ENCODE results near the gene STARD13.

Gene STARD13

DNA sequence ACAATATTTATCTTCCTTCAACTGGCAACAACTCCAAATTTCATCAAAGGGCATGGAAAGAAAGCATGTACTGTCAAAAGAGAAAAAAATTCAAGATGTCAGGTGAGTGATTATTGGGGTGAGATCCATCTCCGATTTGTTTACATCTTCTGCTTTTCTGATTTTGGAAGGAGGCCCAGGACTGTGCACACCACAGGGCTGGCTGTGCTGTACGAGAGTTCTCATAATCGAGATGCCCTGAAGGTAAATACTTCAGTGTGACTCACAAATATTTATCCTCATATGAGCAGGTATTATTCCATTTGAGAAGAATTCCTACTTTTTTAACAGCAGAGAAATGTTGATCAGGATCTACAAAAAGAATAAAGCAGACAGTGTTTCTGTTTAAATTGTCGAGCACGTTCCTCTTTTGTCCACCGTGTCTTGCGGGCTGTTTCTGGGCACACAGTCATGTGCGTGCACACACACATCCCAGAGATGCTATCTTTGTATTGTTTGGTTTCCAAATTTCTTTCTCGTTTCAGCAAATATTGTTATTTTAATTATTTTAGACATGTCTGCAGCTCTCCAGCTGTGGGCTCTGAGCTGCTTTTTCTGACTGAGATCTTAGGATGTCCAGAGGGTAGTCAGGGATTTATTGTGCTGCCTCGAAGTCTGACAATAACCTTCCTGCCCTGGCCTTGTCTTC lies 165.6 kb downstream of the STARD13 start:
- Mint-ChIP-seq H3K36me3 (ENCODE audit: insufficient read depth) (no peaks in the 10 kb centered on the region), H3K4me1 (no peaks in the 10 kb centered on the region), H3K27ac (ENCODE audit: low read depth) (no peak overlapping the region), H3K4me3 (no peak overlapping the region), H3K9me3 (no peaks in the 10 kb centered on the region), H3K27me3 (peaks cover 4% of the 10 kb centered on the region)
- DNase-seq (ENCODE audit: low spot score in 2 of 2) (no peak), ATAC-seq (replicated peaks; ENCODE audit: extremely low read depth, poor library complexity, severe bottlenecking) (no peak)

DNA sequence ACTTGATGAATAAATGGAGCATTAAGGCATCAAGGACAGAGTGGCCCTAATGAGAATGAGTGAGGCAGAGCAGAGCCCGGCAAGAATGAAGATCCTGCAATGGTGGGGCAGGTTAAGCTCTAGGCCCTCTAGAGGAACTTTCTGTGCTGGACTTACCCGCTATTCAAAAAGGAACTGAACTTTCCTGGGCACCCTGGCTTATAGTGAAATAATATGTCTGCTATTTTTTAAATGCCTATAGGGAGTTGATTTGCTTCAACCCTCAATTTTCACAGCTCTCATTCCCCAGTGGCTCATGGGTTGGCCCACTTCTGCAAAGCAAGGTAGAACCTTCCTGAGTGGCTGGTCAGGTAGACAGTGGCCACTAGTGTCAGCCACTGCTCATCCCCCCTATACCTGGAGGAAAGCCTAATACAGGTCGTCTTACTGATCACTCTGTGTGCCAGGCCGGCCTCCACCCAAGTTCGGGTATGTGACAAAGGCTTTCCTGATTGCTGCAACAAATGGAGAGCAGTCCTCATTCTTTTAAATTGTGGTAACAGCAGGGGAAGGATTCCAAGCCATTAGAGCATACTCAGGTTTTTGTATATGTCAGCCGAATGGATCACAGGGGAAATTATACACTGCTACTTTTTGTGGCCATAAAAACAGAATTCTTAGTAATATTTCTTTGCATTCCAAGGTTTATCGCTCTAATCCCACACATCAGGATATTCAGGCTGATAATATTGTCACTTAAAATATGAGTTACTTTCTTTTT lies 166.4 kb downstream of the STARD13 start:
- H3K27me3 Mint-ChIP-seq: peaks cover 9% of the 10 kb centered on the region
- H3K4me3 Mint-ChIP-seq: no peak overlapping the region
- H3K36me3 Mint-ChIP-seq (ENCODE audit: insufficient read depth): no peaks in the 10 kb centered on the region
- no peaks in the 10 kb centered on the region for H3K4me1 Mint-ChIP-seq
- no peak for DNase-seq (ENCODE audit: low spot score in 2 of 2)
- H3K27ac Mint-ChIP-seq (ENCODE audit: low read depth): no peak overlapping the region
- ATAC-seq (replicated peaks; ENCODE audit: extremely low read depth, poor library complexity, severe bottlenecking): no peak
- H3K9me3 Mint-ChIP-seq: no peaks in the 10 kb centered on the region

DNA sequence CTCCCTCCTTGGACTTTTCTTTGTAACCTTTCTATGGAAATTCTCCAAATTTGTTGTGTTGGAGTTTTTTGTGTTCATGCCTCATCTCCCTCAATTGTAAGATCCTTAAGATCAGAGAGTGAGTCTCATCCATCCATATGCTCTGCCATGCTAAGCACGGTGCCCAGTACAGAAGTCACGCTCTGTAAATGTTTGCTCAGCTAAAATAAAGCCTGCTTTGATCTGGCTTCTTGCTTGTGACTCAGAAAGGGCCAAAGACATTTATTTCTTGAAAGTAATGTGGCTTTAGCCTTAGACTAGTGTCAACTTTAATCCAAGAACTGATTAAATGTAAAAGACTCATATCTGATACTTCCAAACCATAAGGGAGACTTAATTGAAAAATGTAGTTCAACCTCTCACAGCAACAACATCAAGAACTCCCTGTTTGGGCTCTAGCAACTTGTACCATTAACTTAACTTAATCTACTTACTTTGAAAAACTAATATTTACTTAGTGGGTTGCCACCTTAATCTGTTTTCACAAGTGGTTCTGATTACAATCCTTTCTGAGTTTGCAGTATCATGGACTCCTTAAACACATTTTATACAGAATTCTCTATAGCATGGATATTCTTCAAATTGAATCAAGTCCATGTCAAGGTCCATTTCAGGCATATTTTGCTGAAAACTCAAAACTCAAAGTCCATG lies 169.1 kb downstream of the STARD13 start:
- ATAC-seq (replicated peaks; ENCODE audit: extremely low read depth, poor library complexity, severe bottlenecking) (no peak), DNase-seq (ENCODE audit: low spot score in 2 of 2) (no peak)
- H3K4me1 Mint-ChIP-seq: no peaks in the 10 kb centered on the region
- no peak overlapping the region for H3K27ac Mint-ChIP-seq (ENCODE audit: low read depth)
- H3K27me3 Mint-ChIP-seq: peaks cover 9% of the 10 kb centered on the region
- H3K9me3 Mint-ChIP-seq: no peaks in the 10 kb centered on the region
- H3K4me3 Mint-ChIP-seq: no peak overlapping the region
- no peaks in the 10 kb centered on the region for H3K36me3 Mint-ChIP-seq (ENCODE audit: insufficient read depth)

DNA sequence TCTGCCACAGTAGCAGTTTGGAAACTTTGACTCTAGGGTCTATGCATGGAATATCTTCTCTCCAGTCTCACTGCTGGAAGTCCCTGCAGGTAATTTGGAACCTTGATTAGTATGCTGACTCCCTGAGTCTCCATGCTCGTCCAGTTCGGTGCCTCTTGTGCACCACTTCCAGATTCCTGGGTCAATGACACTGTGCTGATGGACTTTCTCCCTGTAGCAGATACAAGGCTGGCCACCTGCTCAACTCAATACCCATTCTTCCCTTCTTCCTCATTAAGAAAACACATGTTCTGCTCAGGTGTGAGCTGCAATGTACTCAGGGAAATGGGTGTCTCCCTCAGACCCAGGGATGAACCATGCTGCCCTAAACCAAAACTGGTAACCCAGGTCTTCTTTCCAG lies 170.3 kb downstream of the STARD13 start:
- no peak overlapping the region for H3K27ac Mint-ChIP-seq (ENCODE audit: low read depth)
- no peaks in the 10 kb centered on the region for H3K4me1 Mint-ChIP-seq
- H3K27me3 Mint-ChIP-seq: peaks cover 9% of the 10 kb centered on the region

DNA sequence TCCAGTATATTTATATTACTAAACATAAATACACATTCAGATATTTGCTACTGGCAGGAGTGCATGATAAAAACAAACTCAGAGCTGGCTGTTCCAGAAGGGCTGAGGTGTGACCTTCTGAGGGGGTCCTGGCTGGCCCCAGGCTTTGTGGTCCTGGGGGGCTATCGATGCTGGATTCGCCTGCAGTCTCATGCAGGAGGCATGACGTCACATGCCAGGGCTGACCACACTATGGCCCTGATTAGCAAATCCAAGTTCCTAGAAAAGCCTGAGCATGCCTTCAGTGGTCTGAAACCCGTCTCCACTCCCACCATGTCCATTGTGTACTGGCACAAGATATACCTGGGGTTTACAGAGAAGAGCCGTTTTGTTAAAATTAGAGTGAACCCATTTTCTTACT lies 171.4 kb downstream of the STARD13 start:
- DNase-seq (ENCODE audit: low spot score in 2 of 2): no peak
- H3K4me3 Mint-ChIP-seq: no peak overlapping the region
- H3K9me3 Mint-ChIP-seq: no peaks in the 10 kb centered on the region
- no peaks in the 10 kb centered on the region for H3K4me1 Mint-ChIP-seq
- no peak overlapping the region for H3K27ac Mint-ChIP-seq (ENCODE audit: low read depth)
- H3K36me3 Mint-ChIP-seq (ENCODE audit: insufficient read depth): no peaks in the 10 kb centered on the region
- peaks cover 9% of the 10 kb centered on the region for H3K27me3 Mint-ChIP-seq
- no peak for ATAC-seq (replicated peaks; ENCODE audit: extremely low read depth, poor library complexity, severe bottlenecking)

More for the DNA sequence above, 170.3 kb downstream of the STARD13 start:
- no peak for DNase-seq (ENCODE audit: low spot score in 2 of 2)
- Mint-ChIP-seq H3K9me3 (no peaks in the 10 kb centered on the region), H3K36me3 (ENCODE audit: insufficient read depth) (no peaks in the 10 kb centered on the region), H3K4me3 (no peak overlapping the region)
- ATAC-seq (replicated peaks; ENCODE audit: extremely low read depth, poor library complexity, severe bottlenecking): no peak

DNA sequence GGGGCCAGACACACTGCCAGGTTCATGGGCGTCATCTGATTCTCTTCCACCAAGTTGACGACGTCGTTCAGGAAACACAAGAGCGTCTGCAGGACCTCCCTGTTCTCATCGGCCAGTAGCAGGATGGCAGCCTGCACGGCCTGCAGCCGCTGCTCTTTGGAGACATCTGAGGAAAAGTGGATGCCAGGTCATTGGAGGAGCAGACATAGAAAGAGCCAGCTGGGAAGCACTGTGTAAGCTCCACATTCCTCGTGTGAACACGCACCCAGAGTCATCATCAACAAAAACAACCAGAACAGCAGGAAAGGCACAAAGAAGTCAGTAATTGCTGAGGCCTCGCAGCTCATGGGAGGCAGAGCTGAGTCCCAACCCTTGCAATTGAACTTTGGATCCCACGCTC lies 172.8 kb downstream of the STARD13 start:
- Mint-ChIP-seq H3K27ac (ENCODE audit: low read depth) (no peak overlapping the region), H3K4me1 (no peaks in the 10 kb centered on the region), H3K9me3 (no peaks in the 10 kb centered on the region), H3K27me3 (peaks cover 20% of the 10 kb centered on the region), H3K36me3 (ENCODE audit: insufficient read depth) (no peaks in the 10 kb centered on the region), H3K4me3 (no peak overlapping the region)
- DNase-seq (ENCODE audit: low spot score in 2 of 2): no peak
- no peak for ATAC-seq (replicated peaks; ENCODE audit: extremely low read depth, poor library complexity, severe bottlenecking)

DNA sequence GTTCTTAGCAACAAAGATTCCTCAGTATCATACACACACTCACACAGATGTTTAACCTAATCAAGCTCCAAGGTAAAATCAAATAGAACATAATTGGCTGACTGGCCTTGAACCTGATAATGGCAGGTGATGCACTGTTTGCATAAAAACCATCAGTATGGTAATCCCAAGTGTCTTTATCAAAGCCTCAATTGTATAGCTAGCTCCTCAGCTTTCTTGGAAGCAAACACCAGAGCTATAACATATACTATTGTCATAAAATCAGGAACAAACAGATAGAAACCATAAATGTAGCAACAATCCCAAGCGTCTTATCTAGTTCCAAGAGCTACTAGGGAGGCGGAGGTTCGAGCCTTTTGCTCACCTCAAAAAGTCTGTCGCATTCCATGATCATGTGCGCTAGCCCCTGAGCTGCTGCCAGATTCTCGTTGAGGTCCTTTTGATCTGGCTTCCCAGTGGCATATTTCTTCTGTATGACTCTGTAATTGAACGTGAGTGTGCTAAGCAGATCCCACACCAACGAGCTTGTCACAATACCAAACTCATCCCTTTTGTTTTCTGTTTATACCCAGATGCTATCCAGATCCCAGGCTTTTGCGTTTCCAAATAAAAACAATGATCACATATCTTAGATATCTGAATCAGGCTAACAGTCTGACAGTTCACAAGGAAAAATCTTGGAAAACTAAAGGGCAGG lies 174.0 kb downstream of the STARD13 start:
- H3K4me3 Mint-ChIP-seq: no peak overlapping the region
- no peak overlapping the region for H3K27ac Mint-ChIP-seq (ENCODE audit: low read depth)
- H3K9me3 Mint-ChIP-seq: no peaks in the 10 kb centered on the region
- no peak for ATAC-seq (replicated peaks; ENCODE audit: extremely low read depth, poor library complexity, severe bottlenecking)
- no peak for DNase-seq (ENCODE audit: low spot score in 2 of 2)
- peaks cover 21% of the 10 kb centered on the region for H3K27me3 Mint-ChIP-seq
- no peaks in the 10 kb centered on the region for H3K4me1 Mint-ChIP-seq
- no peaks in the 10 kb centered on the region for H3K36me3 Mint-ChIP-seq (ENCODE audit: insufficient read depth)

DNA sequence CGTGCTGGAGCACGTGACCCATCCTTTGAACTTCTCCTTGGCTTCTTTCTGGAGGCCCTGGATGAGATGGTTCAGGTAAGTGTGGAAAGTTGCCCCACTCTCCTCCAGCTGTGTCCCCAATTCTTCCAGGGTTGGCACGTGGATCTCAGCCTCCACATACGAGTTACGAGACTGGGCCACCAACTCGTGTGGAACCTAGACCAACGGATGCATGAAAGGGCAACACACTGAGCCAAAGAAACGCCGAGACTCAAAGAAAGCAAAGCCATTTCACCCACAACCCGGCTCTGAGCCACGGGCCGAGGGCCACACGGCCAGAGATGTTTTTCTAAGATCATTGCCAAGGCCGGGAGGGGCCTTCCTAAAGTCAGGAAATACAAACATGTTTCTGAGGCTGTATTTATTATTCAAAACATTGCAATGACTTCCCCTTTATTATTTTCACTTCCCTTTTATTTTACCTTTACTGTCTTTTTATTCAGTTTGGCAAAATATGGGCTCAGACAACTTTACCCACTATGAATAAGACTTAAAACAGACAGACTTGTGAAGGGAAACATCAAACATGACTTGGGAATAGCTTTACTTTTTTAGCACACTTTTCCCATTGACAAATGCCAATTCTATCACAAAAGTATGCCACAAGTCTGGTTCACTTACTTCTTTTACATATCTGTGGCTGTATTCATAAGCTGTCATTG lies 174.7 kb downstream of the STARD13 start:
- Mint-ChIP-seq H3K36me3 (ENCODE audit: insufficient read depth) (no peaks in the 10 kb centered on the region), H3K4me1 (no peaks in the 10 kb centered on the region), H3K4me3 (no peak overlapping the region), H3K9me3 (no peaks in the 10 kb centered on the region), H3K27me3 (peaks cover 23% of the 10 kb centered on the region), H3K27ac (ENCODE audit: low read depth) (no peak overlapping the region)
- DNase-seq (ENCODE audit: low spot score in 2 of 2): no peak
- ATAC-seq (replicated peaks; ENCODE audit: extremely low read depth, poor library complexity, severe bottlenecking): no peak

DNA sequence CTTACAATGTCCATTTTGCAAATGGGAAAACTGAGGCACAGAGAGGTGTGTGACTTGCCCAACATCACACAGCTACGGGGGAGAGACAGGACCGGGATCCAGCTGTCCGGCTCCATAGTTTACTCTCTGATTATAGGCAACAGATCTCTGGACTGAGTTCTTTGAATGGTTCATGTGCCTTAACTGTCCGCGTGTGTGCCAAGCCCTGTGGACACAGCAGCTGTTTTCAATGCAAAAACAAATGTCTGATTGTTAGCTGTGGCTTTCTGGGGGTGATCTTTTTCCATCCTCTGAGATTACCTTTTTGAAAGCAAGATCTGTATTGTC lies 175.2 kb downstream of the STARD13 start:
- Mint-ChIP-seq H3K4me1 (no peaks in the 10 kb centered on the region), H3K27ac (ENCODE audit: low read depth) (no peak overlapping the region), H3K36me3 (ENCODE audit: insufficient read depth) (no peaks in the 10 kb centered on the region), H3K9me3 (no peaks in the 10 kb centered on the region), H3K4me3 (no peak overlapping the region), H3K27me3 (peaks cover 28% of the 10 kb centered on the region)
- DNase-seq (ENCODE audit: low spot score in 2 of 2): no peak
- no peak for ATAC-seq (replicated peaks; ENCODE audit: extremely low read depth, poor library complexity, severe bottlenecking)

DNA sequence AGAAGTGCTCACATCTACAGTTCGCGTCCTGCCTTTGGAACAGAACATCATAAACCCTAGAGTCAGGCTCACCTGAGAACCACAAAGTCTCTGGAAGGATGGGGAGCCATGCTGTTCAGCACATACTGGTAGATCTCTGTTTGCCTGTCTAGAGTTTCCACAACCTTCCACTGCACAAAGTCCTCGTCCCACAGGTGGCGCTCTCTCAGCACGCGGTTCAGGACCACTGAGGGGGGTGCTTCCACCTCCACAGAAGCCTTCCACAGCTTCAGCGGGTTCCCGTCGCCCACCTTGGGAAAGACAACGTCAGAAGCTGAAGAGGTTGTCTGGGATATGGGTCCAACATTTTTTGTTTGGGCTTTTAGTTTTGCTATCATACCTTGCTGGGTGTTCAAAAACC lies 175.8 kb downstream of the STARD13 start:
- DNase-seq (ENCODE audit: low spot score in 2 of 2) (no peak), ATAC-seq (replicated peaks; ENCODE audit: extremely low read depth, poor library complexity, severe bottlenecking) (no peak)
- Mint-ChIP-seq H3K36me3 (ENCODE audit: insufficient read depth) (no peaks in the 10 kb centered on the region), H3K27me3 (peaks cover 27% of the 10 kb centered on the region), H3K27ac (ENCODE audit: low read depth) (no peak overlapping the region), H3K9me3 (no peaks in the 10 kb centered on the region), H3K4me1 (no peaks in the 10 kb centered on the region), H3K4me3 (no peak overlapping the region)

DNA sequence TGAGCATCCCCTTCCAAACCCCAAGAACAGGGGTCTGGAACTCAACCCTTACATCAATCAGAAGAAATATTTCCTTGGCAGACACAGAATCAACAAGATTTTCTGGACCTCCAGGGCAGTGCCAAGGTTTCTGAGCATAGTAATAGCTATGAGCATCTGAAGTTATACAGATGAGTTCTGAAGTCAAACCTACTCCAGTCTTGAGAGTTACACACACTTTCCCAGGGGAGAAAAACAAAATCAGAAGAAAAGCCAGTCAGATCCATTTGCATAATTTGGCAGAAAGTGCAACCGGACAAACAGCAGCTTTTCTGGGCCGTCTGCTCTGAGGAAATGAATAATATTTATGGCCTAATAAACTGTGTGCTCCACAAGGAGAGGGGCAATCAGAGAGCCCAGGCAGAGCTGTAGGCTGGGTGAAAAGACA lies 176.3 kb downstream of the STARD13 start:
- Mint-ChIP-seq H3K27ac (ENCODE audit: low read depth) (no peak overlapping the region), H3K36me3 (ENCODE audit: insufficient read depth) (no peaks in the 10 kb centered on the region), H3K4me3 (no peak overlapping the region), H3K27me3 (peaks cover 24% of the 10 kb centered on the region), H3K9me3 (no peaks in the 10 kb centered on the region), H3K4me1 (no peaks in the 10 kb centered on the region)
- DNase-seq (ENCODE audit: low spot score in 2 of 2): no peak
- no peak for ATAC-seq (replicated peaks; ENCODE audit: extremely low read depth, poor library complexity, severe bottlenecking)

DNA sequence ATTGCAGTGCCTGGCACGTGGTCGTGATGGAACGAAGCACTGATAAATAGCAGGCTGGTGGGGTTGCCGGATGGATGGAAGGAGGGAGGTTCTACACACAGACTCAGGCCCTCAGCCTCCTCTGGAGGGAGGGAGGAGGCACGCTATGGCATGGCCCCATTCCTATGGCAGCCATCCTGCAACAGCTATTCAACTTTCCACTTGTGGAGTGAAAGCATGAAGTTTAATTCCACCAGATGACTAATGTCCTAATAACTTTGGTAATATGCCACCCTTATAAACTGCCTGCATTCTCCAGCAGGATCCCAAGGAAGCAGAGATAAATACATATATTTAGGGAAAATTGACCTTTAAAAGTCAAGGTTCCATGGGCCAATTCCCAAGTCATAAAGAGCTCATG lies 176.9 kb downstream of the STARD13 start:
- Mint-ChIP-seq H3K27me3 (peaks cover 24% of the 10 kb centered on the region), H3K36me3 (ENCODE audit: insufficient read depth) (no peaks in the 10 kb centered on the region), H3K27ac (ENCODE audit: low read depth) (no peak overlapping the region), H3K4me1 (no peaks in the 10 kb centered on the region), H3K9me3 (no peaks in the 10 kb centered on the region), H3K4me3 (no peak overlapping the region)
- DNase-seq (ENCODE audit: low spot score in 2 of 2) (no peak), ATAC-seq (replicated peaks; ENCODE audit: extremely low read depth, poor library complexity, severe bottlenecking) (no peak)

Measured in central memory CD8-positive, alpha-beta T cell (primary cell).